Small intestine (tissue), 7 donors: ENCODE data around the gene TBC1D1. TPM values are rescaled to one million over a fixed set of nuclear protein-coding genes. Genes with fewer than 3 reads are reported as not detected.
A peak's percentile ranks its signal among the peaks of the same experiment; 100 is the strongest.

Experiments used
- DNase-seq, 2 donors: peaks; one replicate each; pipeline versions ENCODE4 v3.0.0 to v3.0.0-alpha.2; 2013
- FAIRE-seq: peaks from 2 replicates; lab custom pipeline; 2012; peaks lifted over from hg19 to GRCh38; lab: Jason Lieb, UNC
- H3K27ac ChIP-seq, 3 donors: one replicate each; pipeline ENCODE4 v1.5.1; 2013; ENCODE audit warnings: low read length in 2 of 3, mild to moderate bottlenecking in 2 of 3, control low read depth in 1 of 3, inconsistent platforms in 1 of 3, low read depth in 1 of 3, moderate library complexity in 1 of 3
- H3K27me3 ChIP-seq, 3 donors: one replicate each; pipeline ENCODE4 v1.6.1; 2013; ENCODE audit warnings: low read length in 3 of 3, inconsistent platforms in 1 of 3; ENCODE audit not compliant: control insufficient read depth in 3 of 3, insufficient read depth in 3 of 3
- H3K36me3 ChIP-seq, 3 donors: one replicate each; pipeline ENCODE4 v1.6.1; 2013; ENCODE audit warnings: low read length in 3 of 3, inconsistent platforms in 1 of 3, low read depth in 1 of 3, mild to moderate bottlenecking in 1 of 3, moderate library complexity in 1 of 3; ENCODE audit not compliant: control insufficient read depth in 3 of 3, insufficient read depth in 2 of 3
- H3K4me1 ChIP-seq, 3 donors: one replicate each; pipeline ENCODE4 v1.6.1; 2013; ENCODE audit warnings: low read length in 2 of 3, inconsistent platforms in 1 of 3, low read depth in 1 of 3, mild to moderate bottlenecking in 1 of 3, moderate library complexity in 1 of 3; ENCODE audit not compliant: control insufficient read depth in 3 of 3, insufficient read depth in 2 of 3
- H3K4me3 ChIP-seq, 3 donors: one replicate each; pipeline ENCODE4 v1.5.1; 2013; ENCODE audit warnings: low read length in 3 of 3, control low read depth in 1 of 3, inconsistent platforms in 1 of 3, low read depth in 1 of 3, mild to moderate bottlenecking in 1 of 3, moderate library complexity in 1 of 3
- H3K9me3 ChIP-seq, 2 donors: one replicate each; pipeline ENCODE4 v1.6.1; 2013; ENCODE audit warnings: low read depth in 1 of 2, low read length in 1 of 2; ENCODE audit not compliant: control insufficient read depth in 2 of 2, insufficient read depth in 1 of 2
- WGBS, 3 donors: extraction: QIAGEN DNeasy Blood & Tissue Kit; methylation state at CpG; one replicate each; pipeline ENCODE4 v1.1.7; 2013; 5-methylcytosine and 5-hydroxymethylcytosine counted together
- polyA plus RNA-seq, 4 donors: library from polyadenylated mRNA; stranded (reverse) in 3 of 4; unstranded in 1 of 4; fragments of 200-250 nt in 3 of 4; fragments of 120-200 nt in 1 of 4; gene quantifications; one replicate each; pipeline versions ENCODE4 v1.2.1 to v1.2.3, GENCODE V29; 2013
- donor health status: healthy with polysubstance abuse.
- donor health status: control.
- donor health status: control.
- donor health status: Bipolar disorder and iron deficiency.
- donor health status: healthy.

TBC1D1 gene
- polyA plus RNA-seq, 4 donors, result 38.3 to 118 (median 41.5) TPM

GRCh38 chr4:38099908-38100407, 209.1 kb downstream of the TBC1D1 start:
- Histone ChIP-seq H3K4me1 (no peaks in the 10 kb centered on the region), H3K36me3 (peaks cover 4 to 40% (median 11%) of the 10 kb centered on the region in 3 donors), H3K27ac (peak overlapping the region in 1 of 3 donors; percentile 32), H3K9me3 (no peaks in the 10 kb centered on the region), H3K27me3 (no peaks in the 10 kb centered on the region), H3K4me3 (no peak overlapping the region)
- no peak for DNase-seq
- WGBS, 3 donors, result 78 to 98% (median 93%) methylated on average over 3 of the region's 3 CpGs
- no peak for FAIRE-seq

GRCh38 chr4:38100474-38101255, 209.8 kb downstream of the TBC1D1 start:
- no peaks in the 10 kb centered on the region for H3K4me1 ChIP-seq
- no peak for FAIRE-seq
- WGBS, 3 donors, result 93 to 97% (median 96%) methylated on average over 5 of the region's 5 CpGs
- no peaks in the 10 kb centered on the region for H3K9me3 ChIP-seq
- DNase-seq, result no peak
- peaks cover 4 to 40% (median 11%) of the 10 kb centered on the region in 3 donors for H3K36me3 ChIP-seq
- no peak overlapping the region for H3K4me3 ChIP-seq
- H3K27me3 ChIP-seq, result no peaks in the 10 kb centered on the region
- H3K27ac ChIP-seq, result peak overlapping the region in 1 of 3 donors; percentile 32

GRCh38 chr4:38101563-38101962, 210.7 kb downstream of the TBC1D1 start:
- H3K27me3 ChIP-seq, result no peaks in the 10 kb centered on the region
- WGBS, 3 donors, result 88 to 94% (median 89%) methylated on average over 4 of the region's 4 CpGs
- no peak overlapping the region for H3K27ac ChIP-seq
- FAIRE-seq (no peak), DNase-seq (no peak)
- H3K4me1 ChIP-seq, result no peaks in the 10 kb centered on the region
- H3K4me3 ChIP-seq, result no peak overlapping the region
- H3K36me3 ChIP-seq, result peaks cover 0 to 46% (median 11%) of the 10 kb centered on the region in 3 donors
- H3K9me3 ChIP-seq, result no peaks in the 10 kb centered on the region

- H3K4me3 ChIP-seq, result no peak overlapping the region
- FAIRE-seq (no peak), DNase-seq (no peak)
- H3K9me3 ChIP-seq, result no peaks in the 10 kb centered on the region
- WGBS, 3 donors, result 77 to 83% (median 82%) methylated on average over 7 of the region's 7 CpGs
- H3K36me3 ChIP-seq, result peaks cover 2 to 50% (median 11%) of the 10 kb centered on the region in 3 donors
- peaks cover 0 to 3% (median 0%) of the 10 kb centered on the region in 3 donors for H3K4me1 ChIP-seq
- no peak overlapping the region for H3K27ac ChIP-seq
- H3K27me3 ChIP-seq, result no peaks in the 10 kb centered on the region
Observed at GRCh38 chr4:38102957-38103588, 212.2 kb downstream of the TBC1D1 start.

GRCh38 chr4:38105475-38106220, 214.8 kb downstream of the TBC1D1 start:
- Histone ChIP-seq H3K36me3 (peaks cover 3 to 54% (median 8%) of the 10 kb centered on the region in 3 donors), H3K4me3 (no peak overlapping the region), H3K27ac (no peak overlapping the region), H3K9me3 (no peaks in the 10 kb centered on the region), H3K4me1 (peaks cover 0 to 24% (median 3%) of the 10 kb centered on the region in 3 donors), H3K27me3 (no peaks in the 10 kb centered on the region)
- no peak for FAIRE-seq
- DNase-seq, result peak in 1 of 2 donors; percentile 40
- 83 to 90% (median 86%) methylated on average over 7 of the region's 7 CpGs for WGBS, 3 donors

- DNase-seq (no peak), FAIRE-seq (no peak)
- Histone ChIP-seq H3K27me3 (no peaks in the 10 kb centered on the region), H3K4me1 (peaks cover 0 to 29% (median 3%) of the 10 kb centered on the region in 3 donors), H3K4me3 (no peak overlapping the region), H3K36me3 (peaks cover 3 to 54% (median 3%) of the 10 kb centered on the region in 3 donors), H3K9me3 (no peaks in the 10 kb centered on the region), H3K27ac (no peak overlapping the region)
- WGBS, 3 donors, result 95 to 98% (median 97%) methylated on average over 4 of the region's 4 CpGs
Observed at GRCh38 chr4:38106311-38106710, 215.4 kb downstream of the TBC1D1 start.

GRCh38 chr4:38106886-38107514, 216.1 kb downstream of the TBC1D1 start:
- Histone ChIP-seq H3K27me3 (no peaks in the 10 kb centered on the region), H3K36me3 (peaks cover 0 to 54% (median 3%) of the 10 kb centered on the region in 3 donors), H3K9me3 (no peaks in the 10 kb centered on the region), H3K4me1 (peaks cover 0 to 35% (median 3%) of the 10 kb centered on the region in 3 donors), H3K27ac (no peak overlapping the region), H3K4me3 (no peak overlapping the region)
- no peak for DNase-seq
- 73 to 83% (median 76%) methylated on average over 10 of the region's 10 CpGs for WGBS, 3 donors
- no peak for FAIRE-seq
